Measurements from ENCODE around the gene NKX2-2.

NKX2-2 gene

DNA sequence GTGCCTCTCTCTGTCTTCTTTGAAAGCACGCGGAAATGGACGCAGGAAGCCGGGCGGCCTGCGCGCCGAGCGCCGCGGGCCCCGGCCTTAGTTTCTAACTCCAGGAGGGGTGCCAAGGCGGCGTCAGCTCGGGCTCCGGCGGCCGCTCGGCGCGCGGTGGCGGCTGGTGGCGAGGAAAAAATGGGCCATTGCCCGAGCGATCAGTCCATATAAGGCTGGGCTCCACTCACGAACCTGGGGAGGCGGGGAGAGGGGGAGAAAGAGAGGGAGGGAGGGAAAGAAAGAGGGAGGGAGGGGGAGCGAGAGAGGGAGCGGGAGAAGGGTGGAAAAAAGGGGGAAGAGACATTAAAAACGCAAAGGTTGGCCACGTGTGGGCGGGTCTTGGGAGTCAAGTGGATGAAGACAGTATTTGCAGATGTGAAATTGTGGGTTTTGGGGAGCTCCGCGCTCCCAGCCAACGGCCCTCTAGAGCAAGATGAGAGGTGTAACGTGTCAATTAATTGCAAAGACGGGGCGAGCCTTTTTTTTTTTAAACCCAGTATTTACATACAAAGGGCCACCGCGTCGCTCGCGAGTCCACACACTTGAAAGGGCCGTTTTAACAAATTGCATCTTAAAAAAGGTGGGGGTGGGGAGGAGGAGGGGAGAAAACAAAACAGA, at the start of gene NKX2-2:
NKX2-2 (minus strand) TSS at position 184 of the 660 bp plus-strand sequence. CDS start 395 bp downstream, outside the sequence.
- no peak for DNase-seq

DNA sequence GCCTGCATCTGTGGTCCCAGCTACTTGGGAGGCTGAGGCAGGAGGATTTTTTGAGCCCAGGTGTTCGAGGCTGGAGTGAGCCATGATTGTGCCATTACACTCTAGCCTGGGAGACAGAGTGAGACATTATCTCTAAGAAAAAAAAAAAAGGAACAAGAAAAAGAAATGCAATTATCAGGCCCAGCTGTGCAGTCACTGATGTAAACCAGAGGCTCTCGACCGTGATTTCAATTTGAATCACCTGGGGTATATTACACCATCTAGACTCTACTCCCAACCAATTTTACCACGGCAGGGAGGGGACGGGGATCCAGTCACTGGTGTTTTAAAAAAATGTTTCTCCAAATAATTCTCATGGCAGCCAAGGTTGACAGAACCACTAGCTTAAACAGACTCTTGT, 48.8 kb upstream of the NKX2-2 start:
- no peak for DNase-seq

DNA sequence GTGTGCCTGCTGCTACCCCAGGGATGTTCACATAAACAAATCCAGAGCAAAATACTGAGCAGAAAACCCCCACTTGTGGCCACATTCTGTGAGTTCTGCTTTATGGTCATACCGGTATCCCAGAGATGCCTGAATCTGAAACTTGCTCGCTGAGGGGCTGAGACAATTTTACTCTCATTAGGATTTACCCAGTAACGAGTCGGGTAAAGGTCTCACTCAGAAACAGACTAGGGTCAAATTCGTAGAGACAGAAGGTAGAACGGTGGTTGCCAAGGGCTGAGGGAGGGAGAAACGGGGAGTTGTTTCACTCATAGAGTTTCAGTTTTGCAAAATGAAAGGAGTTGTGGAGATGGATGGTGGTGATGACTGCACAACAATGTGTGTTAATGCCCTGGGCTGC, 45.4 kb upstream of the NKX2-2 start:
- DNase-seq = peak; percentile 20

DNA sequence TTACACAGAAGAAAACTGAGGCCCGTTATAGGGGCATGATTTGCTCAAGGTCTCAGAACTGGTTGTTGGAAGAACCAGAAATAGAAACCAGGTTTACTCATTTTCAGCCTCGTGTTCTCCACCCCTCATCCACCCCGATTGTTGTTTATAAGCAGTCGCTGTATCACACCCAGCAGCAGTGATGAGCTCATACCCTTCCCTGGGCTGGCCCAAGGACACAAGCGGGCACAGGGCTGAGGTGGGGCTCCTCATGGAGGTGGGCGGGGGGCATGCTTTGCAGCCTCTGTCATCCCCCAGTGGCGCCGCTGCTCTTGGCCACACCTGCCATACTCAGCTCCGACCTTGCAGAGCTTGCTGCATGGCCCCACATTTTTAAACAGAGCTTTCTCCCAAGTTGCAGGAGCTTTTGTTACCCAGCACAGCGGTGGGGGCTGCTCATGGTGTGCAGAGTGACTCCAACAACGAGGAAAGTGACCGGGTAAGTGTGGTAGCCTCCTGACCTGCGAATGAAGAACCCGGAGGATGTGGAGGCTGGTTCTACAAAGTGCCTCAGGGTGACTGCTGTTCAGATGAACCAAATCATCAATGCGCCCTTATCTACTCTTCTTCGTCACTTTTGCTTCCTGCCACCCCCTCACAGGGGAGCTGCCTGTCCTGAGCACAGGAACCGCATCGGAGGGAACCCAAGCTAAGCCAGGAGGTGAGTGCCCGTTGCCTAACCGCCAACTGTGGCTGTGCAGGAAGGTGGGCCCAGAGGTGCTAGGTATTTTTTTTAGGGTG, 43.6 kb upstream of the NKX2-2 start:
- DNase-seq = peak; percentile 50

DNA sequence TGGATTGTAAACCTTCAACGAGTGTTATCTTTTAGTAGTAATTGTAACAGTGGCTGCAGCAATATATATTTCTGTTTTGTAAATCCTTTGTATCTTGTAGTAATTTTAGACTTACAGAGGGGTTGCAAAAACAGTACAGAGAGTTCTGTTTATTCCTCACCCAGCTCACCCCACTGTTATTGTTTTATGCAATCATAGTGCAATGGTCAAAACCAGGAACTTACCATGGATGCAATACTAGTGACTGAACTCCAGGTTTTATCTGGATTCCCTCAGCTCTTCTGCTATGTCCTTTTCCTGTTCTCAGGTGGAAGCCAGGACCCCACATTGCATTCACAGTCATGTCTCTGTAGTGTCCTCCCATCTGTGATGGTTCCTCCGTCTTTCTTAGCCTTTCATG, 42.5 kb upstream of the NKX2-2 start:
- DNase-seq = no peak

DNA sequence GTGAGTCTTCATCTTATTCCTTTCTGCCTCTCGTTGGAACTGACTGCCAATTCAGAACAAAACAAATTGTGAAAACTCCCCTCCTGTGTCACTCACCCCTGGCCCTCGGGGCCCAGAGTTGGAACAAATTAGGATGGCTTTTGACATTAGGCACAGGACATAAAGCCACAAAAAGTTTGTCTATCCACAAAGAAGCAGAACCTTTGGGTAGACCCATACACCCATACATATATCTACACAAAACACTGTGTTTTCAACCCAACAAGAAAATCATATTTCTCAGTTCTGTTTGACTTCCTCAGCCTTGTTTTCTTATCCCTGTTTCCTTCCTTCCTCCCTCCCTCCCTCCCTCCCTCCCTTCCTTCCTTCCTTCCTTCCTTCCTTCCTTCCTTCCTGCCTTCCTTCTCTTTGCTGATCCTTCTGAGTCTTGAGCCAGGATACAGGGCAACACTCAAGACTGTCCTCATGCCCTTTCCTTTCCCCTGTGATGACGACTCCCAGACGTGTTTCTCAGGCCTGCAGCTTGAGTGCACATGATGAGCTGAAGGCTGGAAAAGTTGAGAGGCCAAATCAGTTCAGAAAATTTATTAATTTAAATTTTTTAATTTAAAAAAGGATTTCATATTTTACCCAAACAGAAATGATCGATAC, 41.7 kb upstream of the NKX2-2 start:
- no peak for DNase-seq

DNA sequence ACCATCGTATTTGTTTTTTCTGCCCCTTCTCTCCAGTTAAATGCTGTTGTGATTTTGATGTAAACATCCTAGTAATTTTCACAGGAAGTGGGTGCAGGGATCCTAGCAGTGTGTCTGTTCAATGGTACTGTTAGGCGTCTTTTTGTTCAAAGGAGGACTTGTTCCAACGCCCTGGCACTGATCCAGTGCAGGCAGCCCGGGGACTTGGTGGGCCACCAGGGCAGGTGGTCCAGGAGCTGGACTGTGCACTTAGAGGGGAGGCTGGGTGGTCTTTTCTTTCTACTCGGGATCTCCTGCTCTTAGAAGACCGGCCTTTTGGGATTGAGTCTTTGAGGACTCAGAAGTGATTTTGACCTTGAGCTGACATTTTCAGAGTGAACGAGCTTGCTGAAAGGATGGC, 41.1 kb upstream of the NKX2-2 start:
- DNase-seq = no peak

DNA sequence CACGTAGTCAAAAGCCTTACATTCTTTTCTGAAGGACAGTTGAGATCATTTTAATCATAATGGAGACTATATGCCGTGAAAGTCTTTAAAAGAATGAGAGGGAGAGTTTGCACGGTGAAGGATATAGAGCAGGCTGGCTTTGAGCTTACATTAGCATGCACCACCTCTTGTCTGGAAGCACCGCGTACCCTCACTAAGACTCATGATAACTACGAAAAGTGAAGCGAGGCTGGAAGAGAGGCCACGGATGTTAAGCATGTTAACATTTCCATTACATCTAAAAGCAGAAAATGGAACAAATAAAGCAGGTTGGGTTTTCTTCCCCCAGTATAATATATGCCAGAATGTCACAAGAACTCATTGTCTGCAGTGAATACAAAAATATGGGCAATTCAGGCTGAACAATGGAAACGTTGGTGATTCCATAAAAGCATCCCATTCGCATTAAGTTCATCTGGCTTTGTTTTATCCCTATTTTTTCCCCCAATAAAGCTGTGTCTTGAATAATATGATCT, 40.6 kb upstream of the NKX2-2 start:
- no peak for DNase-seq

DNA sequence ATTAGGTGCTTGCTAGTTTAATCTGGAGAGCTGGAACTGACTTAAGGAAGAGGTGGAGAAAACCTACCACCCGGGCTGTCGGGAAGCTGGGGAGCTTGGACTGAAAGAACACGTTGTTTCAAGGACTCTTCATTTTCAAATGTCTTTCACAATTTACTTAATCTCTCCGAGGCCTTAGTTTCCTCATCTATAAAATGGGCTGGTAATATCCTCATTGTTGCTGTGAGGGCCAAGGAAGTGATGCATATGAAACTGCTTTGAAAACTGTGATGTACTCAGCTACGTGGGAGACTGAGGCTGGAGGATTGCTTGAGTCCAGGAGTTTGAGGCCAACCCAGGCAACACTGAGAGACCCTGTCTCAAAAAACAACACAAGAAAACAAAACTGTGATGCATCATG, 36.7 kb upstream of the NKX2-2 start:
- no peak for DNase-seq

DNA sequence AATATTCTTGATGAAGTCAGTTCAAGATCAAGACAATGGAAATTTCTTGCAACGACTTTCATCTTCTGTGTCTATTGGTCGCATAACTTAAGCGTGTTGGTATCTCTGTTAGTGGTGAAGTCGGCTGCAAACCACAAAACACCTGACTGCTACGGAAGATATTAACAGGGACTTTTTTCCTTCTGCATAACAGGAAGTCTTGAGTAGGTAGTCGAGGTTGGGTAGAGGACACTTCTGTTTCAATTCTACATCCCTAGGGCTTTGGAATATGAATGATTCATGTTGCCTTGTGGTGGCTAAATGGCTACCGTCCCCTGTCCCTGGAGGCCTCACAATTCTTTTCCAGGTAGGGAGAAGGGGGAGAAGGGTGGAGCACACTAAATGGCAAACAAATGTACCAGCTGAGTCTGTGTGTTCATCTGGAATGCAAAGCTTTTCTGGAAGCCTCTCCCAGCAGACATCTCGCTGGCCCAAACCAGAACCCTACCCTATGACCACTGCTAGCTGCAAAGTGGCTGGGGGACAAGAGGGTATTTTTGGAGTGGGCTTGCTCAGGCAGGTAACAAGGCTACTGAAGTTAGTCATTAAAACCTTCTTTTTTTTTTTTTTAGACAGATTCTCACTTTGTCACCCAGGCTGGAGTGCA, 34.6 kb upstream of the NKX2-2 start:
- peak; percentile 75 for DNase-seq

DNA sequence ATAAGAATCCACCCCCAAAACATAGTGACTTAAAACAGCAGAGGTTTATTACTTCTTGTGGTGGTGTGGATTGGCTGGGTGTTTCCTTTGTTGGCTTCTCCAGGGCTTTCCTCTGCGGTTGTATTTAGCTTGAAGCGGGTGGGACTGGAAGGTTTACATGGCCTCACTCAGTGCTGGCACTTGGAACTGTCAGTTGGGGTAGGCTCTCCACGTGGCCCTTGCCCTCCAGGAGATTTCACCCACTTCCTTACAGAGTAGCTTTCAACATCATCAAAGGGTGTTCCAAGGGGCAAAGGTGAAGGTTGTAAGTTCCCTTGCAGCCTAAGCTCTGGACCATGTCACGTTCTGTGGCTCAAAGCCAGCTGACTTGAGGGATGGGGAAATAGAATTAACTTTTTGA, 32.5 kb upstream of the NKX2-2 start:
- DNase-seq = no peak

DNA sequence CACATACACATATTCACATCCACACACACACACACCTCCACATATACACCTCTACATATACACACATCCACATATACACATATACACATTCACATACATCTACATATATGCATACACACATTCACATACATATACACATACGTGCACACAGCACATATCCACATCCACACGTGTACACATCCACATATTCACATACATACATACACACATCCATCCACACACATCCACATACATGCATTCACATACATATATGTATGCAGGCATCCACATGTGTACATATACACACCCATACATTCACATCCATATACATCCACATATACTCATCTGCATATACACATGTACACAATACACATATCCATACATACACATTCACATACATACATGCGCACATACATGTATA, 25.6 kb upstream of the NKX2-2 start:
- DNase-seq = no peak

DNA sequence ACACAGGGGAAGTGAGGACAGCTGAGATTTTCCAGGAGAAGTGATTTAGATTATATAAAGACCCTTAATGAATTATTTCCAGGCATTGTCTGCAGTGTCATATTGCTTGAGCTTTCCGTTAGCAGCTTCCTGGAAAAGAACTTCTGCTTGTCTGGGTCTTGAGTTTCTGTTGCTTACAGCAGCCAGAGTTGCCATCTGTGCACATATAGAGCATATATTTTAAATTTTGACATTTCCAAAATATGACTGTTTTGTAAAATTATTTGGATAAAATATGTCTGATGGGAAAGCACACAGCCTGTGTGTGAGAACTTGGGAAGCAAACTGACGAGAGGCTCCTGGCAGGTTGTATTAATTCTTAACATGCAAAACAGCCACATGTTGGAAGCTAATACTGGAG, 21.0 kb upstream of the NKX2-2 start:
- no peak for DNase-seq

DNA sequence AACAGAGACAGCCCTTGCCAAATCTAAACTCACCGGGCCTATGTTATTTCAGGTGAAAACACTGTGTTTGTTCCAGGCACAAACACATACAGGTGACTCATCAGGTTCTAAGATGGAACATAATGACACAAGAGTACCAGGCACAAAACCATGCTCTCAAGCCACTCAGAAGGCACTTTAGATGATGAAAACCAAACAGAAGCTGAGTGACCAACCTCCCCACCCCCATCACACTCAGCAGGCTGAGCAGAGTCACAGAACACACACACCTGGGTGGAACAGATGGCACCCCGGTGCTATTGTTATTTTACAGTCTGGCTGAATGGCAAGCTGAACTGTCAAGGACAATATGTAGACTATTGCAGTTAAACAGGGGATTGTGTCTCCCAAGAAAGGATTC, 20.6 kb upstream of the NKX2-2 start:
- no peak for DNase-seq

DNA sequence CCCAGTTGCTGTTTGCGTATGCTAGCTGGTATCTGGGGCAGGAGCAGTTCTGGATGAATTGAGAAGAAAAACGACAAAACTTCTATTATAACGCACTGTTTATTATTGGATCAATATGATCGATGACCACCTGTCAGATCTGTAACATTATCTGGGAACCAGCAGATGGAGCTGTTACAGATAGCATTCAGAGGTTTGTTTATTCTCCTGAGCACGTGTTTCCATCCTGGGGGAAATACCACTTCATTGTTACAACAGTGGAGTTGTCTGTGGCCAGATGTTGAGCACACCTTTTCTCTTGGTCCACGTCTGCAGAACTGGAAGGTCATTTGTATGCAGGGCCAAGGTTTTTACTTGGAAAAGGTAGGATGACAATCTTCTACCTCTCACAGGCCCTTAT, 16.0 kb upstream of the NKX2-2 start:
- DNase-seq = no peak

DNA sequence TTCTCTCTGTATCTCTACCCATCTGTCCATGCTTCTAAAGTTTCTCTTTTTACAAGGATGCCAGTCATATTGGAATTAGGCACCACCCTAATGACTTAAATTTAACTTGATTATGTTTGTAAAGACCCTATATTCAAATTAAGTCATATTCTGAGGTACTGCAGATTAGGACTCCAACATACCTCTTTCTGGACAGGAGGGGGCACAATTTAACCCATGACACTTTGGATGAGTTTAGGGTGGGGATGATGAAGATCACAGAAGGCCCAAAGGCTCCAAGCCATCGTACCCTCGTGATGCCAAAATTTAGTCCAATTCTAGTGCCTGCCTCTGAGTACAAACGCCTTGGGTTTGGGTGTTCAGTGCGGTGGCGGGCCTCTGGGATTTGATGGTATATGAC, 15.0 kb upstream of the NKX2-2 start:
- DNase-seq = no peak

DNA sequence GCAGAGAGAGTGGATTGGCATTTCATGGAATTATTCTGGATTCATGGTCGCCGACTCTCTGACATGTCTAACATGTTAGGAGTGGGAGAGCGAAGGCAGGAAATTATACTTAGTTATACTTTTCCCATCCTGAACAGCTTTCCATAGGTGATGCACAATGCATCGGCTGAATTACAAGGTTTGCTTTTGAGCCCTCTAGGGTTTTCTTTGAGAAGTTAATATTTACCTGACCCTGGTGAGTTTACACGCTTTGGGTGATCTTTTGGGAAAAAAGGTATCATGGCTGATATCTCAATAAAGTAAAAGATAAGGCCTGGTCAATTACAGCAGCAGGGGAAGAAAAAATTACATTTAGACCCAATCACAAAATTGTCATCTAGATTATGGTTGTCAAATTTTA, 14.0 kb upstream of the NKX2-2 start:
- no peak for DNase-seq

DNA sequence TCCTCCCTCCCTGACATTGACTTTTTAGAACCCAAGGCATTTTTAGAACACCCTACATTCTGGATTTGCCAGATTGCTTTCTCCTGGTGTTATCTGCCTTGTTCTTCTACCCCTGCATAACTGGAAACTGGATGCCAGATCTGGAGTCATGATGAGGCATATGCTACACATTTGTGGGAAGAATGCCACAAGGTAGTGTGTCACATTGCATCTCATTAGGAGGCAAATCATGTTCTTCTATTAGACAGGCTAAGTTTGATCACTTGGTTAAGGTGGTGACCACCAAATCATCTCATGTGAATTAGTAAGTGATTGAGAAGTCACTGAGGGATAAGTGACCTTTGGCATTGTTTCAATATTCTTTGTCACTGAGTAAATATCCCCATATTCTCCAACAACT, 12.9 kb upstream of the NKX2-2 start:
- DNase-seq = no peak

DNA sequence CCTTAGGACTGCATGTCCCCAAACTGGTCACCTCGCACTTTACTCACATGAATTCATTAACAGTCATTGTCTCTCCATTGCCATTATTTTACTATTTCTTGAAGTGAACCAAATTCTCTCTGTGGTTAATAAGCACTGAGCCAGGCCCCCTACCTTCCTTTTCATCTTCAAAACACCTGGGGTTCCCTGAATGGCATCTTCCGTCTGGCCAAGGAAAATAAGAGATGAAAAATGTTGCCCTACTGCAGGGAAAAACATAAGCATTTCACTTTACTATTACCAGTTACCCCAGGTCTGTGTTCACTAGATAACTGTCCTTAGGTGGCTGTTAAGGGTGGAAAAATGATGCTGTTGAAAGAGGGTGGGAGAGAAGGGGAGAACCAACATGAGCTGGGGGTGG, 10.0 kb upstream of the NKX2-2 start:
- no peak for DNase-seq

DNA sequence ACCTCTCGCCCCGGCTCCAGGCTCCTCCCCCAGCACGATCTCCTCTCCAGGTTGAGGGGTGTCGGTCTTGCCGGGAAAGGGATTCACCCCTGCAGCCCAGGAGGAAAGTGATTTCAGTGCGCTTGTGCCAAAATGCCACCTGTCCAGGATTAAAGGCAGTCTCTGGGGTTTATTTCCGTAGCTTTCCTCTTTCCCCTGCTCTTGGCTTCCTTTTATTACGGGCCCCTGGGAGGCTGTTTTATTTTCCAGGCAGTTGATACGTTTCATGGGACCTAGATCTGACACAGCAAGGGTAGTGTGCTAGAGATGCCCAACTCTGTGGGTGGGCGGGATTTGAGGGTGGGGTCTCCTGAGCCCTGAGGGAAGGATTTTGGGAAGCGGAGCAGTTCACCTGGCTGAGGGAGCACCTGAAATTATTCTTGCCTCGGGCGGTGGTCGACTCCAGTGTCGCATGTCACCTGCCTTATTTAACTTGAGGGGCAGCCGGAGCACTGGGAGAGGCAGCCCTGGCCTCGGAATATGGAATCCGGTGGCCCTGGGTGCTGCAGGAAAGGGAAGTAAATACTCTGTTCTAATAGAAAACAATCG, 9.5 kb upstream of the NKX2-2 start:
- DNase-seq = no peak

DNA sequence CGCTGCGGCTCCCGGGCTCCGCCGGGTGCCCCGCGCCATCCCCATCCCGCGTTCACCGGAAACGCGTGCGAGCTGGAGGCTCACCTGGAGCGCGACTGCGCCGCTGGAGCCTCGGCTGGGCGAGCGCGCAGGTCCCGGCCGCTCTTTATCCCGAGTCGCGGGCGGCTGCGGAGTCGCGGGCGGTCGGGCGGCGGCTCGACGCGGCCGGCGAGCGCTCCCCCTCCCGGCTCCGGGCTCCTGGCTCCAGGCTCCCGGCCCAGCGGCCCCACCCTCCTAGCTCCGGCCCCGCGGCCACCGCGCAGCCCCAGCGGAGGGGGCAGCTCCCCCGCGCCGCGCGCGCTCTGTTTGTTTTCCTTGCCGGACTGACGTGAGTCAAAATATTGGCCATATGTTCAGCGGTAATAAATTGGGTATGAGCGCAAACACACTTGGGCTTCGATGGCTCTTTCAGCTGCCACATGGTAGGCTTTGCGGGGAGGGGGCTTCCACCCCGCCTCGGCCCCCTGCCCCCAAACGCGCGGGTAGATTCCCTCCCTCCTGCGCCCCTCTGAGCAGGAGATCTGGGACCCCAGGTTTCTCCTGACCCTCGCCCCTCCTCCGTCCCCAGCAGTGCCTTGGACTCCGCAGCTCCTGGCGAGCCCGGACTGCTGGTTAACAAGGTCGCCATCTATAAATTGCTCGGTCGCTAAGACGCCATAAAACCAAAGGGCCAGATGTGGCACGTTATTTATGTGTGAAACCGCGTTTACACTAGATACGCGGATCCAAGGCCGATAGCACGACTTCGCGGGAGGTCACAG, 8.8 kb upstream of the NKX2-2 start:
- DNase-seq = no peak

Measured in CD4-positive, alpha-beta T cell treated with Interleukin-12 subunit alpha and Interleukin-12 subunit beta, for 1 hour (primary cell).